GM12891 (cell line): ENCODE results near the gene PTMA.
"Not testable (repeated sequence)": the region's sequence is repeated elsewhere in the genome, so short reads cannot be mapped to it uniquely, and the experiment has no call there.

ENCODE experiments used
- DNase-seq: peaks from one replicate; pipeline ENCODE4 v3.0.0; 2011; ENCODE audit warnings: low spot score; ENCODE audit not compliant: insufficient read length
- FAIRE-seq: peaks from 2 replicates; lab custom pipeline; 2011; peaks lifted over from hg19 to GRCh38; lab: Jason Lieb, UNC
- PAX5 ChIP-seq: IDR thresholded peaks from 2 replicates; pipeline ENCODE4 v1.6.1; 2011; ENCODE audit warnings: low read length, moderate library complexity, mild to moderate bottlenecking; ENCODE audit not compliant: insufficient read depth, severe bottlenecking
- POLR2A ChIP-seq: IDR thresholded peaks from 2 replicates; pipeline ENCODE4 v1.6.1; 2011; ENCODE audit warnings: low read depth, low read length, control low read depth
- POLR2AphosphoS5 ChIP-seq: IDR thresholded peaks from 2 replicates; pipeline ENCODE4 v1.6.1; 2011; ENCODE audit warnings: low read depth, low read length, control low read depth
- POU2F2 ChIP-seq: IDR thresholded peaks from 2 replicates; pipeline ENCODE4 v1.6.1; 2011; ENCODE audit warnings: low read depth, mild to moderate bottlenecking, control low read depth, low read length, moderate library complexity
- SPI1 ChIP-seq: IDR thresholded peaks from 2 replicates; pipeline ENCODE4 v1.6.1; 2011; ENCODE audit warnings: low read depth, low read length, control low read depth
- TAF1 ChIP-seq: IDR thresholded peaks from 2 replicates; pipeline ENCODE4 v1.6.1; 2011; ENCODE audit warnings: low read depth, low read length, control low read depth

The PTMA gene

DNA sequence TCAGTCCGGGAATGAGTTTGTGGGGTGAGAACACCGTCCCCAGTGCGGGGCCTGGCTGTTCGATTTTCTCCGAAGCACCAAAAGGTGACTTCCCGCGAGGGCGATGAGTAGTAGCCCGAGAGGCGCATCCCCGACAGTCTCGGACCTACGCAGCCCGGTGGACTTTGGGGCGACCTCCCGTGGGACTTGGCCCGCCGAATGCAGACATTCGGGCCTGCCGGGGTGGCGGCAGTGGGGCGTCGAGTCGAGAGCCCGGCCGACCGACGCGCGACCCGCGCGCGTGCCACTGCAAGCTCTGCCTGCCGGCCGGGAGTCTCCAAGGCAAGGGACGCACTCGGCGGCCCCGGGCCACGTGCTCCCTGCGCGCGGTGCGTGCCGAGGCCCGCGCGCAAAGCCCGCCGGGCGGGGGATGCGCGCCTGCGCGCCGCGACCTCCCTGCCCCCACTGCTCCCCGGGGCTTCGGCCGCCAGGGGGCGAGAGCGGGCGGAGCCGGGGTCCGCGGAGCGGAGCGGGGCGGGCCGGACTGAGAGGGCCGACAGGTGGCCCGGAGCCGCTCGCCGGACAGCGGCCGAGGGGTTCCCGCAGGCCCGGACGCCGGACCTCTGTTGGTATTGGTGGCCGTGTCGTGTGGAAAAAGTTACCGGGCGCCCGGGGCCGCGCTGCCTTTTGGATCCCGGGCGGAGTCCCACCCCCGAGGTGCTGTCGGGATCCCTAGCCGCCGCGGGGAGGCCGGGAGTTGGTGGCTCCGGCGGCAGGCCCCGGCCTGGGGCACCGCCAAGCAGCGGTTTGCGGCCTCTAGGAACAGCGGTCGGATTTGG lies 1.9 kb downstream of the PTMA start:
- peak; percentile 95 for FAIRE-seq
- peak; percentile 78 for DNase-seq
- TF ChIP-seq POLR2AphosphoS5 (peak; percentile 95), PAX5 (peak; percentile 92), TAF1 (peak; percentile 82), POU2F2 (peak; percentile 67), SPI1 (no peak), POLR2A (peak; percentile 96)

DNA sequence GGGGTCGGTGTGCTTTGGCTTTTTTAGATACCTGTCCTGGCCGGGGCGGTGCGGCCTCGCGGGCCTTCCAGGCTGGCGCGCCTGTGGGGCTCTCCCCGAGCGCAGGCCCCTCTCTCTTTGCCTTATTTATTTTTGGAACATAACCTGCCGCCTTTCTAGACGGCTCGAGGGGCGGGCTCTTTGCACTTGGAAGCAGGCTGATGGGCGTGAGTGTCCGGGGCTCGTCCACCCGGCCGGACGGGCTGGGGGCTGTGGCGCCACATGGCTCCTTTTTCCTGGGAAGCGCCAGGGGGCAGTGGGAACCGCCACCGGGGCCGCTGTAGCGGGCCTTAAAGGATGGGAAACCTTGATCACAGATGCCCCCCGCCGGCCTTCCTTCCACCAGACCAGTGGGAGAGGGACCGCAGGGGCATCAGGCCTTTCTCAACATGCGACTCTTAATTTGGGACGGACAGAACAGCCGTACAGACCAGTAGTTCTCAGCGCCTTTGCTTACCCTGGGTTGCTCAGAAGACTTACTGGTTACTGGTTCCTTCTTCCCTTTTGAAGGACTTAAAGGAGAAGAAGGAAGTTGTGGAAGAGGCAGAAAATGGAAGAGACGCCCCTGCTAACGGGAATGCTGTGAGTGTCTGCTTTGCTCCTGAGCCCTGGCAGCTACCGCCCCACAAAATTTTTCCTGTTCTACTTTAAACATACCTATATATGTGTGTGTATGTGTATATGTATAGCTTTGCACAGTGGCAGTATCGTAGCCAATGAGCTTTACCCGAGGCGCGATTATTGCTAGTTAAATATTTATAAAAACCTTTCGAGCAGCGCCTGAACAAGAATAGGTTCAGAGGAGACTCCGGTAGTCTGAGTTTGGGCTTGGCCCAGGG lies 2.7 kb downstream of the PTMA start:
- TF ChIP-seq POLR2A (no peak), SPI1 (no peak), TAF1 (no peak), PAX5 (no peak), POLR2AphosphoS5 (no peak), POU2F2 (no peak)
- no peak for DNase-seq
- no peak for FAIRE-seq

DNA sequence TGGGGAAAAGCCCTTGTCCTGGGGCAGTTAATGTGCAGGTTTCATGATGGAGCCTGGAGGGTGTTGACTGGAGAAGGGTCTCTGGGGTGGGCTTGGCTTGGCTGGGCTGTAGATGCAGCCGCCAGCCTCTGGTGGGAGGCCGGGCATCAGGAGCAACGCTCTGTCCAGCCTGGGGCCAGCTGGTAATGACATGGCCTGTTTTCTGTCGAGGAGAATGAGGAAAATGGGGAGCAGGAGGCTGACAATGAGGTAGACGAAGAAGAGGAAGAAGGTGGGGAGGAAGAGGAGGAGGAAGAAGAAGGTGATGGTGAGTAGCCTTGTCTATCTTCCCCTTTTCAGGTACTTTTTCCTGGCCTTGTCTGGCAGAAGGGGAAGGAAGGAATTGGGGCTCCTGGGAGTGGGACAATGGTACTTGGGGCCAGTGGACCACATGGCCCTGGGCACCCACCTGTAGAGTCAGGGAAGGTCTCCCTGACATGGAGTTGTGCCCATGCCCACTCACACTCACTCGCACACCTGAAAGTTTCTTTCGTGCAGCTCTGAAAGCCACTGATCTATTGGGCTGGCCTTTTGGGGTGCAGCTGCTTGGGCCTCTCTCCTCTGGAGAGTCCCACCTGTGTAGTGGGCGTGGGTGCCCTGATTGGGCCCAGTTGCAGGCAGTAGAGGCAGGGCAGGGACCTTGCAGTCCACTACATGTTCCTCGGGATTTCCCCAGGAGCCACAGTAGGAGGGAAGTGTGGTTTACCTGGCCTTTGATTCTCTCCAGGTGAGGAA lies 3.5 kb downstream of the PTMA start:
- DNase-seq (no peak), FAIRE-seq (no peak)
- TF ChIP-seq TAF1 (0 out of 2 replicates have a peak, but pooled peaks have one; percentile 7), POLR2A (peak; percentile 65), POLR2AphosphoS5 (peak; percentile 73), POU2F2 (no peak), SPI1 (no peak), PAX5 (no peak)

DNA sequence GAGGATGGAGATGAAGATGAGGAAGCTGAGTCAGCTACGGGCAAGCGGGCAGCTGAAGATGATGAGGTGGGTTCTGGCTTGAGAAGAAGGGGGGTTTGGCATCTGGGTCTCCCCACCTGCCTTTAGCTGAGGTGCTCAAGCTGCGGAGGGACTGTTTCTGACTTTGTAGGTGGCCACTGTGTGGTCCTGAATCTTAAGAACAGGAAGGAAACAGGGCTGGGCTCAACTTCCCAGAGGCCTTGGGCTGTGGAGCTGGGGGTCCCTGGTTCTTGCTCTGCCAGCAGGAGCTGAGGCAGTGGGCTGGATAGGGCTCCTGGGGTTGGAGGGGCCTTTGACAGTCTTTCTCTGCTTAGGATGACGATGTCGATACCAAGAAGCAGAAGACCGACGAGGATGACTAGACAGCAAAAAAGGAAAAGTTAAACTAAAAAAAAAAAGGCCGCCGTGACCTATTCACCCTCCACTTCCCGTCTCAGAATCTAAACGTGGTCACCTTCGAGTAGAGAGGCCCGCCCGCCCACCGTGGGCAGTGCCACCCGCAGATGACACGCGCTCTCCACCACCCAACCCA lies 4.2 kb downstream of the PTMA start:
- DNase-seq, FAIRE-seq: not testable (repeated sequence)
- 0 out of 2 replicates have a peak, but pooled peaks have one; percentile 52 for TF ChIP-seq POLR2AphosphoS5

DNA sequence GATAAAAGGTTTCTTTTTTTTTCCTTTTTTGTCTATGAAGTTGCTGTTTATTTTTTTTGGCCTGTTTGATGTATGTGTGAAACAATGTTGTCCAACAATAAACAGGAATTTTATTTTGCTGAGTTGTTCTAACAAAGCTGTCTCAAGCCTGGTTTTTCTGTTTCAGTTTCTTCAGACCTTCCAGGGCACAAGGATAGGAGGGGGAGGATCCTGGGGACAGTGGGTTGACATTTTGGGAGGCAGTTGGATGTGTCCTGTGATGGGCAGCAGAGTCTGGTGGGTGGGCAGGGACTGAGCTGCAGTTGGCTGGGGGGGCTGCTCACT lies 5.0 kb downstream of the PTMA start:
- not testable (repeated sequence) for FAIRE-seq, DNase-seq

DNA sequence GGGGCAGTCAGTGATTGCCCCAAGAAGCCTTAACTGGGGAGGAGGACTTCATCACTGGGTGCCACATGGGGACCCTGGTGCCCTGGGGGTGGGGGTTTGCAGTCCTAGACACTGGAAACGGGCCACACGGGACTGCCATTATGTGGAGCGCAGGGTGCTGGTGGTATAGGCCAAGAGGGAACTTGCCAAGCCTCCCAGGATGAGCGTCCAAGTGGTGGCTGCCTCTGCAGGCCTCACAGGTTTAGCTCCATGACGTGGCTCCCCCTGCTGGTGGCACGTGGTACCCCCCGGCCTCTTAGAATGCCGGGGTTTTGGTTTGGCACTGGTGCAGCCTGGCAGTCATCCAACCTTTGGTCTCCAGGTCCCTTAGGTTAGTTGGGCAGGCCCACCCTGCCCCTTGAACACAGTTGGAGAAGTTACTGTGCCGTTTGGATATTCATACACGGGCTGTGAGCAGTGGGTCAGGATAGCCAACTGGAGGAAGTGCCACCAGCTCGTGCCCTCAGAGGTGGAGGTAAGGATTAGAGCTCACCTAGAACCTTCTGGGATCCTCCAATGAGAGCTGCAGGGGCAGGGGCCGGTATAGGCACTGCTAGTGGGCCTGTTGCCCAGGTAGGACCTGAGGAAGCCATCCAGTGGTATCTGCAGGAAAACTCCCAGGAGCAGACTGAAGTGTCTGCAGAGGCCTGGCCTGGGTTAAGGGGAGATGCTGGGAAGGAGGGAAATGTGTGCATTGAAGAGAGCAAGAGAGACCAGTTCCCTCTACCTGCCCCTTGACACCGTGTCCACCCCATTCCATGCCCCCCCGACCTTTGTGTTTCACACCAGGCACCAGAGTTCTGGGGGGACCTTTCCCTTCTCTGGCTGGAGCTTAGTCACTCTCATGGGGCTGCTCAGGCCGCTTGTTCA lies 5.7 kb downstream of the PTMA start:
- DNase-seq (peak; percentile 66), FAIRE-seq (peak; percentile 89)
- peak; percentile 94 for TF ChIP-seq POLR2A
- no peak for TF ChIP-seq SPI1
- peak; percentile 91 for TF ChIP-seq POU2F2
- TF ChIP-seq TAF1: no peak; the same call in 1 of the 2 replicates
- no peak for TF ChIP-seq PAX5
- peak; percentile 96 for TF ChIP-seq POLR2AphosphoS5

DNA sequence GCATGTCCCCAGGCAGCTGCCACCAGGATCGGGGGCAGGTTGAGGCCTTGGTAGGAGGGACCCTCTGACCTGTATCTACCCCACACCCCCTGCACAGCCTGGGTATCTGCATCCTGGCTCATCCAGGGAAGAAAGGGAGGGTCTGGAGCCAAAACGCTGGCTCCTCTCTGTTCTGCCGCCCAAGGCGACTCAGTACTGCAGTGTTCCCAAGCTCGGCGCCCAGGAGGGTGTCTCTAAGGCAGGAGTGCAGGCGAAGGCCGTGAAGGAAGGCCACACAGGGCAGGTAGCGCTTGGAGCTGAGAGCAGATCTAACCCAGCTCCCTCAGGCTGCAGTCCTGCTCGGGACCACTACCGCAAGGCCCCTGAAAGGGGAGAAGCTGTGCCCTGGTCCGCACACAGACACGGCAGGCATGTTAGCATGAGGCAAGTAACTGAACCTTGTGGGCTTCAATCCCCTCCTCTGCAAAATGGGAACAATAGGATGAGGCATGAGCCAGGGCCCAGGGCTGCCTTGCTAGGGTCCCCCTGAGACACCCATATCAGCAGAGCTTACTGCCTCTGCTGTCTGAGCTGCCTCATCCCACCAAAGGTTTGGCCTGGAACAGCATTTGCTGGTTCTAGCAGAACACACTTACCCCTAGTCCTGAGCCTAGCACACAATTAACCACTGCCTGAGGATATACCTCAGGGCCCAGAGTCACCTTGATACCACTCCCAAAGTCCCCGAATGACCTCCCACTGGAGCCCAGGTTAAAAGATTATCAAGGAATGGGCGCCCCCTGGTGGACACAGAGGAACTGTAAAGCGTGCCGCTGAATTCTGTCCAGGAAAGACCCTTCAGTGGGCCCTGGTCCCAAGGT lies 6.5 kb downstream of the PTMA start:
- TF ChIP-seq POLR2AphosphoS5 (no peak), POLR2A (no peak), POU2F2 (peak; percentile 43; the same call in 1 of the 2 replicates)
- DNase-seq (no peak), FAIRE-seq (no peak)

DNA sequence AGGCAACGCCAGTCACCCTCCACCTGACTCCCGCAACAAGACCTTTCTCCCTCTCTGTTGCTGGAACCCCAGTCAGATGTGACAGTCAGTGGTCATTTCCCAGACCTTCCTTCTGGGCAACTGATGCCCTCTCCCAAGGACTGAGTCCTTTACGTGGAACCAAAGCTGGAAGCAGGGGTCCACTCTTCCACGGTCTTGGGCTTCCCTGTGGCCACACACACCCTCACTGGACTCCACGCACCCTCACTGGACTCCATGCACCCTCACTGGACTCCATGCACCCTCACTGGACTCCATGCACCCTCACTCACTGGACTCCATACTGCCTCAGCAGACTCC lies 7.1 kb downstream of the PTMA start:
- FAIRE-seq (peak; percentile 71), DNase-seq (no peak)
- TF ChIP-seq SPI1: no peak
- no peak for TF ChIP-seq TAF1
- no peak for TF ChIP-seq POLR2AphosphoS5
- no peak for TF ChIP-seq POLR2A
- no peak; the same call in 1 of the 2 replicates for TF ChIP-seq POU2F2
- TF ChIP-seq PAX5: no peak

DNA sequence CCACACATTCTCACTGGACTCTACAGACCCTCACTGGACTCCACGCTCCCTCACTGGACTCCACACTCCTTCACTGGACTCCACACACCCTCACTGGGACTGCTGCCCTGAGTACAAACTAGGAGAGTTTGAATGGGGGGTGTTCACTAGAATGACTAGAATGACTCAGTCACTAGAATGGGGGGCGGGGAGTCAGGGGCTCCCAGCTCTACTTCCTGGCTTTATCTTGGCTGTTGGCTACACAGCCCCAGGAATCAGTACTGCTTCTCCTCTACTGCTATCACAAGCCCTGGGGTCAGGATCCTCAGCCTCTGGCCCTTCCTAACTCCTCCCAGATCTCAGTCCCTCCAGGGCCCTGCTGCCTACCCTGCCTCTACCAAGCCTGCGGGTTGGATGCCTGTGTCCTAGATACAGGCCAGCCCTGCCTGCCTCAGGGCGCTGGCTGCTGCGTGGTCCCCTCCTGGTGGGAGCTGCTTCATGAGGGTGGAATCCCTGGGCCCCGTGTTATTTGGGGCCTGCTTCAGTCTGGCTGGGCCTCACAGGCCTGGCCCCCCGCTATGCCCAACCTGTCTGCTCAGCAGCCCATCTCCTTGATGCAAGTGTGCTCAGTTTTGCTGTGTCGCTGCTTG lies 7.8 kb downstream of the PTMA start:
- no peak for FAIRE-seq
- no peak for DNase-seq
- TF ChIP-seq POLR2A: no peak
- no peak for TF ChIP-seq TAF1
- TF ChIP-seq SPI1: no peak
- no peak for TF ChIP-seq POU2F2
- no peak for TF ChIP-seq POLR2AphosphoS5
- TF ChIP-seq PAX5: no peak
